NCI-H146 (cell line): ENCODE data around the gene NOG.

Experiments
- DNase-seq: peaks from one replicate; lab custom pipeline; 2025; lab: John Stamatoyannopoulos, UW

NOG gene

DNA sequence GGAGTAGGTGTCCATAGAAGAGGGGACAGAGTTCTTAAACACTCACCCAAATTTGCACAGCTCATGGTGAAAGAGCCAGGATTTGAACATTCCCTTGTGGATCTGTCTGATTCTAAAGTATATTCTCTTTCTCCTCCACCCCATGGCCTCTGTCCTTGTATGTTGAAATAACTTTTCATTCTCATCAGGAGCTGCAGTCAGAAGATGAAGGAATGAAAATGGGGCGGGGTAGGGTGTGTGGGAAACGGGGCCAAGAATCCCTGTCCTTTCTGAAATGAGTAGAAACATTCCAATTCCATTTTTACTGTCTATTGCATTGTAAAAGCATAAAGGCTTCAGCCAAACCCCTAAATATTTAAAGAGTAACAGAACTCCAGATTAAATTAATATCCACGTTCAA lies 42.8 kb downstream of the NOG start:
- DNase-seq: no peak

GRCh38 chr17:56637254-56637653 lies 43.8 kb downstream of the NOG start:
- DNase-seq: no peak

- no peak for DNase-seq
Measured at GRCh38 chr17:56638591-56639051, 45.1 kb downstream of the NOG start.

GRCh38 chr17:56639517-56639916 lies 46.0 kb downstream of the NOG start:
- DNase-seq: no peak

- DNase-seq: no peak
Measured at GRCh38 chr17:56640116-56640515, 46.6 kb downstream of the NOG start.

- DNase-seq: no peak
Measured at GRCh38 chr17:56641373-56641772, 47.9 kb downstream of the NOG start.

DNA sequence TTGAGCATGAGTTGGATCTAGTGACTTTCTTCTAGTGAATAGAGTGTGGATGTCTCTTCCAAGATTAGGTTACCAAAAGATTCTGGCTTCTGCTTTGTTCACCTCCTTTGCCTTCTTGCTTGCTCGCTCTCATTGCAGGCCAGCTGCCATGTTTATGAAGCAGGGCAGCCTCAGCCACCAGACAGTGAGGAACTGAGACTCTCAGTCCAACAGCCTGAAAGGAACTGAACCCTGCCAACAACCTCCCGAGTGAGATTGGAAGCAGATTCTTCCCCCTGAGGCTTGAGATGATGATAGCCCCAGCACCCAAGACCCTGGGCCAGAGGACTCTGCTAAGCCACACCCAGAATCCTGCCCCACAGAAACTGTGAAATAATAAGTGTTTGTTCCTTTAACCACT lies 48.4 kb downstream of the NOG start:
- DNase-seq: no peak

DNA sequence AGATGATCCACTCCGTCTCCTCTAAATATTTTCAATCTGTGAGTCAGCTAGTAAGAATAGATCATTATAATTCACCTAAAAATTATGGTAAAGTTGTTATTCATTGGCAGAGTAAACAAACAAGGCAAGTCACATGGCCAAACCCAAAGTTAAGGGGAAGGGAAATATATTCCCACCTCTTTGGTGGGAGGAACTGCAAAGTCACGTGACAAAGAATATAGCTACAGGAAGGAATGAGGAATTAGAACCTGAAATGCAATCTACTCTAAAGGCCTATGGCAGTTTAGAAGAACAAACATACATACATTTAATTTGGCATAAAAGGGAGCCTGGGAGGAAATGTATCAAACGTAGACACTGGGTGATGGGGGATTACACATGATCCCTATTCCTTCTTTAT lies 48.9 kb downstream of the NOG start:
- DNase-seq: no peak
